GM12878 (cell line): ENCODE data around the gene ADGRV1. TPM values are rescaled to one million over a fixed set of nuclear protein-coding genes. Genes with fewer than 3 reads are reported as not detected.
A peak's percentile ranks its signal among the peaks of the same experiment; 100 is the strongest.

Source experiments
- ATAC-seq: fragments of 200-7000 bp; cut with Tn5 transposase; 3 replicates; pipeline ENCODE4 v1.9.1; 2020; ENCODE audit warnings: mild to moderate bottlenecking, moderate library complexity
- BruUV-seq: library from RNA; stranded (reverse); fragments of 400-500 nt; replicated peaks from 2 replicates; lab custom pipeline; 2021; lab: Mats Ljungman, UMichigan
- CTCF ChIA-PET: fragments of 300-600 bp; sonication (Branson Sonifier 250); formaldehyde crosslinking; extraction: SDS; loops from one replicate; lab custom pipeline; 2021; ENCODE audit warnings: inconsistent platforms; lab: Yijun Ruan, JAX
- POLR2A ChIA-PET: fragments of 350-600 bp; formaldehyde crosslinking; extraction: SDS; loops from one replicate; lab custom pipeline; 2021; ENCODE audit warnings: inconsistent platforms; lab: Charles Lee
- RAD21 ChIA-PET: fragments of 300-600 bp; sonication (Branson Sonifier 250); formaldehyde crosslinking; loops from one replicate; lab custom pipeline; 2023; ENCODE audit warnings: antibody characterized with exemption; ENCODE audit not compliant: unreplicated experiment; lab: Charles Lee
- SMC1A ChIA-PET: fragments of 300-600 bp; sonication (Branson Sonifier 250); formaldehyde crosslinking; loops from one replicate; lab custom pipeline; 2023; ENCODE audit not compliant: unreplicated experiment, uncharacterized antibody; lab: Charles Lee
- DNase-seq: peaks from one replicate; pipeline ENCODE4 v3.0.0-alpha.2; 2011; ENCODE audit warnings: low read depth, low spot score
- FAIRE-seq: peaks from 3 replicates; lab custom pipeline; 2011; peaks lifted over from hg19 to GRCh38; lab: Jason Lieb, UNC
- H2AFZ ChIP-seq: 2 replicates; pipeline ENCODE4 v1.6.0; 2011; ENCODE audit warnings: low read depth, low read length, control low read depth; ENCODE audit not compliant: control insufficient read depth
- H3K27ac ChIP-seq: 2 replicates; pipeline ENCODE4 v1.5.1; 2011; ENCODE audit warnings: control low read depth; ENCODE audit not compliant: control insufficient read depth, insufficient read depth
- H3K27me3 ChIP-seq, 2 experiments: replicated peaks in 1 of 2; 2 replicates each; pipeline versions ENCODE4 v1.6.0 to v1.6.1; 2011; ENCODE audit warnings: low read length in 1 of 2; ENCODE audit not compliant: control insufficient read depth in 2 of 2, insufficient read depth in 2 of 2
- H3K36me3 ChIP-seq, 2 experiments: 2 replicates each; pipeline ENCODE4 v1.5.1; 2011; ENCODE audit warnings: low read length in 1 of 2; ENCODE audit not compliant: control insufficient read depth in 2 of 2, insufficient read depth in 2 of 2
- H3K4me1 ChIP-seq: 2 replicates; pipeline ENCODE4 v1.6.1; 2011; ENCODE audit warnings: mild to moderate bottlenecking, low read length, moderate library complexity, mixed read lengths; ENCODE audit not compliant: control insufficient read depth, insufficient read depth
- H3K4me2 ChIP-seq: 2 replicates; pipeline ENCODE4 v1.6.0; 2011; ENCODE audit warnings: control low read depth; ENCODE audit not compliant: control insufficient read depth, insufficient read depth
- H3K4me3 ChIP-seq: fragments of 200-600 bp; sonication (generic); 2 replicates; pipeline ENCODE4 v1.5.1; 2016
- H3K79me2 ChIP-seq: 2 replicates; pipeline ENCODE4 v1.6.0; 2011; ENCODE audit warnings: low read length; ENCODE audit not compliant: control insufficient read depth, insufficient read depth
- H3K9ac ChIP-seq: 2 replicates; pipeline ENCODE4 v1.8.0; 2011; ENCODE audit warnings: low read length, control low read depth, mixed read lengths; ENCODE audit not compliant: control insufficient read depth, insufficient read depth
- H3K9me3 ChIP-seq: replicated peaks from 3 replicates; pipeline ENCODE4 v1.5.1; 2011; ENCODE audit warnings: mild to moderate bottlenecking, low read length; ENCODE audit not compliant: control insufficient read depth, insufficient read depth
- H4K20me1 ChIP-seq: 2 replicates; pipeline ENCODE4 v1.6.0; 2011; ENCODE audit not compliant: control insufficient read depth, insufficient read depth
- CHD2 ChIP-seq: IDR thresholded peaks from 2 replicates; pipeline ENCODE4 v1.6.1; 2011; ENCODE audit warnings: low read depth, low read length, improper control_type of control experiment, borderline replicate concordance
- CTCF ChIP-seq, 3 experiments: IDR thresholded peaks in 2 of 3; conservative IDR thresholded peaks in 1 of 3; 2 replicates each; pipeline ENCODE4 v1.5.1; 2011; ENCODE audit warnings: low read depth in 3 of 3, low read length in 3 of 3, mild to moderate bottlenecking in 3 of 3, control low read depth in 2 of 3, moderate library complexity in 2 of 3, inconsistent platforms in 1 of 3, mixed read lengths in 1 of 3; ENCODE audit not compliant: control insufficient read depth in 2 of 3, insufficient read depth in 1 of 3; ENCODE audit errors: extremely low read depth in 1 of 3
- ETV6 ChIP-seq, 2 experiments: fragments of 450-650 bp in 1 of 2; IDR thresholded peaks in 1 of 2; conservative IDR thresholded peaks in 1 of 2; 2 replicates each; pipeline ENCODE4 v1.6.1; 2014; ENCODE audit warnings: antibody characterized with exemption in 1 of 2, borderline replicate concordance in 1 of 2, low read depth in 1 of 2, mild to moderate bottlenecking in 1 of 2, moderate library complexity in 1 of 2
- RAD21 ChIP-seq: IDR thresholded peaks from 2 replicates; pipeline ENCODE4 v1.6.1; 2011; ENCODE audit warnings: mild to moderate bottlenecking, low read depth, low read length, moderate library complexity; ENCODE audit not compliant: insufficient read depth
- SMC3 ChIP-seq: IDR thresholded peaks from 2 replicates; pipeline ENCODE4 v1.6.1; 2011; ENCODE audit warnings: low read length, improper control_type of control experiment, borderline replicate concordance
- WGBS: methylation state at CpG from one replicate; pipeline ENCODE4 v1.1.6; 2016; ENCODE audit warnings: low lambda C conversion rate; ENCODE audit not compliant: insufficient replicate concordance, insufficient coverage; ENCODE audit errors: missing lambda C conversion rate; 5-methylcytosine and 5-hydroxymethylcytosine counted together
- in situ Hi-C: fragments of 300-500 bp; cut with MboI; formaldehyde crosslinking; loops from 9 replicates; pipeline ENCODE4 v1.14.3; 2018; ENCODE audit warnings: mixed read lengths
- intact Hi-C: fragments of 100-400 bp; cut with micrococcal nuclease; formaldehyde crosslinking; loops from one replicate; pipeline ENCODE4 v1.14.2; 2022; ENCODE audit not compliant: unreplicated experiment
- polyA plus RNA-seq, 11 experiments: library from polyadenylated mRNA; depleted of rRNA in 4 of 11; unstranded in 6 of 11; stranded (reverse) in 5 of 11; fragments of >200 nt; fragmentation: Nextera tagmentation in 4 of 11; fragmentation: Illumina TruSeq in 1 of 11; extraction: Ambion mirVana in 4 of 11; extraction: Trizol in 1 of 11; gene quantifications; 1 replicate in 1 of 11; 2 replicates in 10 of 11; pipeline versions ENCODE4 v1.2.1 to v1.2.3, GENCODE V29; 2011 to 2016; ENCODE audit warnings: inconsistent platforms in 2 of 11, missing spikeins in 2 of 11, low read depth in 1 of 11
- total RNA-seq, 4 experiments: library from RNA; depleted of rRNA in 3 of 4; stranded (reverse); fragments of >200 nt in 3 of 4; fragmentation: Illumina TruSeq in 1 of 4; extraction: Trizol in 1 of 4; gene quantifications; 2 replicates each; pipeline versions ENCODE4 v1.2.1 to v1.2.3, GENCODE V29; 2013 to 2021

Gene ADGRV1
- total and polyA plus RNA-seq, 10 of the 15 experiments (the other 5 are each of a cell fraction or from before 2014, with no cell fraction given) = 0.04 to 8.1 (median 0.16) TPM; not detected in 1

DNA sequence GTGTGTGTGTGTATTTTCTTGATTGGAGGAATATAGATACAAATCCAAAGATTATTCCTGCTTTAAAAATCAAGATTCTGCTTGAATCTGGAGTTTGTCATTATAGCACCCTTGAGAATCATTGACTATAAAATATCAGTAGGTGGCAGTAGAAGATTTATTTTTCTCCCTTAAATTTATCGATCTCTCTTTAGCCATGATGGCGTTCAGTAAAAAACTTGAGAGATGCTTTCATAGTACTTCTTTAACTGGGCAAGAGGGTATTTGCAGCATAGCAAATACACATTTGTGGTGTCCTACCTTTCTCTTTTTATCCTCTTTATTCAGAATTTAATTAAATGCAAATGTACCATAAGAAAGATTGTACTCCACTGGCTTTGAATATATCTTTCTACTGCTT, 307.7 kb downstream of the ADGRV1 start:
- no peak for DNase-seq

More for the DNA sequence above, 307.7 kb downstream of the ADGRV1 start:
- Histone ChIP-seq H3K4me2 (no peak overlapping the region), H3K27ac (no peak overlapping the region), H4K20me1 (no peaks in the 10 kb centered on the region), H2AFZ (no peak overlapping the region; the same call in 1 of the 2 replicates), H3K9ac (no peak overlapping the region), H3K36me3 (no peaks in the 10 kb centered on the region), H3K79me2 (no peaks in the 10 kb centered on the region), H3K27me3 (no peaks in the 10 kb centered on the region), H3K4me3 (no peak overlapping the region), H3K9me3 (no peaks in the 10 kb centered on the region), H3K4me1 (no peaks in the 10 kb centered on the region)
- no TSS peak for BruUV-seq
- intact Hi-C loops (loop anchor here (1.0 to 10.0 kb wide), 3 partner anchors 234 to 553 kb away; partner anchors contain the start of gene ARRDC3), in situ Hi-C loops (loop anchor here (5.0 kb wide), 1 partner anchor 551 kb away; no protein-coding TSS in a partner anchor)
- ATAC-seq (peak; percentile 67), FAIRE-seq (peak; percentile 75)
- RAD21 ChIA-PET = interaction anchor here (1.0 to 3.4 kb wide), 6 partner anchors 64 to 556 kb away, joined by 3 to 16 read pairs (median 6); partner anchors contain the start of gene ARRDC3
- SMC1A ChIA-PET = interaction anchor here (1.0 to 4.0 kb wide), 5 partner anchors 12 to 553 kb away, joined by 3 to 37 read pairs (median 6); no protein-coding TSS in a partner anchor
- peak; percentile 34; the same call in 1 of the 2 replicates for TF ChIP-seq SMC3
- TF ChIP-seq CHD2 = no peak
- TF ChIP-seq CTCF (IDR thresholded peaks at IDR 0.05 in 2 of 3, conservative IDR thresholded peaks at IDR 0.05 in 1 of 3; ENCODE audit: control insufficient read depth in 2 of 3, extremely low read depth in 1 of 3, insufficient read depth in 1 of 3, low read depth in 3 of 3, low read length in 3 of 3) = peak in 2 of 3 experiments; percentile 23 to 44; a peak in 3 of 6 replicates
- TF ChIP-seq RAD21 = peak; percentile 55; the same call in 1 of the 2 replicates
- TF ChIP-seq ETV6 (conservative IDR thresholded peaks at IDR 0.05 in 1 of 2, IDR thresholded peaks at IDR 0.05 in 1 of 2; ENCODE audit: borderline replicate concordance in 1 of 2, low read depth in 1 of 2) = no peak
- CTCF ChIA-PET = interaction anchor here (0.7 to 5.5 kb wide), 10 partner anchors 9 to 553 kb away, joined by 3 to 67 read pairs (median 4); partner anchors contain the start of gene ARRDC3
- POLR2A ChIA-PET = no interaction called here
- 5% methylated on average over 2 of the region's 2 CpGs for WGBS
